PFSK-1 (cell line): ENCODE measurements around the gene URGCP.

Experiments used
- POLR2AphosphoS5 ChIP-seq: IDR thresholded peaks from 2 replicates; pipeline ENCODE4 v1.6.1; 2012; ENCODE audit warnings: low read depth, mild to moderate bottlenecking, control low read depth, low read length, moderate library complexity
- SIN3A ChIP-seq: IDR thresholded peaks from 2 replicates; pipeline ENCODE4 v1.6.1; 2012; ENCODE audit warnings: mild to moderate bottlenecking, low read length, moderate library complexity, borderline replicate concordance; ENCODE audit not compliant: insufficient read depth
- TAF1 ChIP-seq: IDR thresholded peaks from 2 replicates; pipeline ENCODE4 v1.6.1; 2012; ENCODE audit warnings: low read length, control low read depth, borderline replicate concordance; ENCODE audit not compliant: insufficient read depth

DNA sequence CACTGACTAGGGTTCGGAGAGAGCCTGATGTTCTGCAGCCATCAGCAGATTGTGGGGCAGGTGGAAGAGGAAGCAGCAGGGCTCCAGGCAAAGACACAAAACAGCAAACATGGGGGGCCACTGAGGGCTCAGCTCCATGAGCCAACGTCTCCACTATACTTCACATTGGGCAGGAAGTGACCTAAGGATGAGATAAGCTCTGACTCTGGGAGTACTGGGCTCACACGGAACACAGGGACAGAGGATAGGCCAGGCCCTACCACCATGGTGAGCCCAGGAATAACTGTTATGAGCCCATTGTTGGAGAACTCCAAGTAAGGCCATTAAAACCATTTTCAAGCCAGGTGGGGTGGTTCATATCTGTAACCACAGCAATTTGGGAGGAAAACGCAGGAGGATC, 22.2 kb downstream of the URGCP start:
- no peak for TF ChIP-seq POLR2AphosphoS5
- TF ChIP-seq TAF1, result no peak
- TF ChIP-seq SIN3A, result no peak
